Measurements from ENCODE around the gene SIPA1L3.

SIPA1L3 gene

GRCh38 chr19:37950471-37951175 lies 43.6 kb downstream of the SIPA1L3 start:
- DNase-seq, result no peak

- DNase-seq, result no peak
Measured at GRCh38 chr19:37951816-37952210, 44.8 kb downstream of the SIPA1L3 start.

DNA sequence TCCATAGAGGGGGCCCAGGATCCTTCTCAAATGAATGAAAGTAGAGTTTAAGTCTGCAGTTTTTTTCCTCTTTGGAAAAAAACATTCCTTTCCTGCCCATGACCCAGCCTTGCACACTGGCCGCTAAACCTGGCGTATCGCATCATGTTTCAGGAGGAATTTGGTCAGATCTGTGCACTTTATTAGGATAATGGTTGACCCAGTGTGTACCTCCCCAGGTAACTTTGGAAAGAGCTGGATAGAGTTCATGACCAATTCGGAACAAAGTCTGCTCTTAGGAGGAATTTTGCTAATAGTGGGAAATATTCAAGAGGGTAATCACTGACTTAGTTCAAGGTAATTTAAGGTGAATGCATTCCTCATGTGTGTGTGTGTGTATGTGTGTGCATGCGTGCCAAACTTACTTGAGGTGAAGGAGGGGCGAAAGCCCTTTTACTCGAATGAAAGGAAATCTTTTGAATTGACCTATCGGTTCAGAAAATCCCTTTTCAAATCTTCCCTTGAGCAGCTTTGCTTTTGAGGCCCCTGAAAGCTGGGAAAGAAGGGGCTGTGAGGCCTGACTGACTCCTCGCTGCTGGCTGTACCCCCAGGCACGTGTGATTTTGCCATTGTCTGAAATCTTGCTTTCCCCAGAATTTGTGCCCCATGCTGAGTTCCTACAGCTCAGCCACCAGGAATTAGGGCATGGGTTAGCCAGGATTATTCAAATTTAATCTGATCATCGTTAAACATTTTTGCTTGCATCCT lies 46.3 kb downstream of the SIPA1L3 start:
- DNase-seq, result peak; percentile 50

- DNase-seq, result no peak
Measured at GRCh38 chr19:37953918-37954303, 46.9 kb downstream of the SIPA1L3 start.

GRCh38 chr19:37954421-37954874 lies 47.4 kb downstream of the SIPA1L3 start:
- DNase-seq, result no peak

GRCh38 chr19:37955986-37956385 lies 49.0 kb downstream of the SIPA1L3 start:
- DNase-seq, result no peak

DNA sequence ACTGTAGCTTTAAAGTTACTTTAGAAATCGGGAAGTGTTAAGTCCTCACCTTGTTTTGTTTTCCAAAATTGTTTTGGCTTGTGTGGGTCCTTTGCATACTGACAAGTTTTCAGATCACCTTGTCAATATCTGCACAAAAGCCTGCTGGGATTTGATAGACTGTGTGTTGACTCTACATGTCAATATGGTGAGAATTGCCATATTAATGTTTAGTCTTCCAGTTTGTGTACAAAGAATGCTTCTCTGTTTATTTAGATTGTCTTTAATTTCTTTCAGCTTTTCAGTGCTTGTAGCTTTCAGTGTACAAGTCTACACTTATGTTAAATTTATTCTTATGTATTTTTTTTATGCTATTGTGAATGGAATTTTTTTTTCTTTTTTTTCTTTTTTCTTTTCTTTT lies 50.2 kb downstream of the SIPA1L3 start:
- no peak for DNase-seq

DNA sequence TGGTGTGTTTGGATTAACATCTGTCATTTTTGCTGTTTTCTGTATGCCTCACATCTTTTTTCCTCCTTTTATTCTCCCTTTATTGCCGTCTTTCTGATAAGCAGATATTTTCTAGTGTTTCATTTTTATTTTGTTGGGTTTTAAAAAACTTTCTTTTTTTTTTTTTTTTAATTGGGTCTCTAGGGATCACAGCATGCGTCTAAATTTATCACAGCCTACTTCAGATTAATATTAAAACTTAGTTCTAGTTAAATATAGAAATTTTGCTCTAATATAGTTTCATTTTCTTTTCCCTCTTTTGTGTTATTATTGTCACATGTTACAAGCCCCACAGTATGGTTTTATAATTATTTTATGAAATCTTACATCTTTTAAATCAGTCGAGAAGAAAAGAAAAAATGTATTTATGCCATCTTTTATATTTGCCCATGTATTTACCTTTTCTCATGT lies 52.7 kb downstream of the SIPA1L3 start:
- DNase-seq, result no peak

GRCh38 chr19:37961198-37961597 lies 54.2 kb downstream of the SIPA1L3 start:
- DNase-seq, result no peak

DNA sequence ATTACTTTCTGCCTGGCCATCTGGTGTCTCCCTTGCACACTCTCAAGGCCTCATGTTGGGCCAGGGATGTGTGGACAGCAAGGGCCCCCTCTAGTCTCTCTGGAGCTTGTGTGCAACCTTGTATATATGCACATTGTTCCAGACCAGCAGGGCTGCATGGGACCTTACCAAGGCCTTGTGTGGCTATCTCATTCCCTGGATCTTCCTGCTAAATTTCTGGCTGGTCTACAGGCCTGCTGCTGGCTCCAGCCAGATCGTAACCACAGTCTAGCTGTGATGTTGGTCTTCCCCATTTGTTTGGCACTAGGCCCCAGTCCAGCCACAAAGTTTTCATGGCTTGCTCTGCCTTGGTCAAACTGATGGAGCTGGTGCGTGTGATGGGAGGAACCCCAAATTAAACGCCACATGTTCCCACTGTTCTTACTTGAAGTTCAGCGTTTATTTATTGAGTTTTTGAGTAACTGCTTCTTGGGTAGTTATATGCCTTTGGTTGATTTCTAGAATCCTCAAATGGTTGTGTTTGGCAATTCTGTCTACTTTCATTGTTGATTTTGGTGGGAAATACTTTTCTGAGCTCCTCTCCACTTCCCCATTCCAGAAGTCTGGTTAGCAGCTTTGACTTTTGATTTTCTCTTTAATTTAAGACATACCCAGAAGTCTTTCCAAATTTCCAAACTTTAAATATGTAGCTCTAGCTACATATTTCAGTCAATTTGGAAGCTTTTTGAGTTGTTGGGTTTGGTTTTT lies 56.4 kb downstream of the SIPA1L3 start:
- peak; percentile 52 for DNase-seq

GRCh38 chr19:37964109-37964508 lies 57.1 kb downstream of the SIPA1L3 start:
- no peak for DNase-seq

DNA sequence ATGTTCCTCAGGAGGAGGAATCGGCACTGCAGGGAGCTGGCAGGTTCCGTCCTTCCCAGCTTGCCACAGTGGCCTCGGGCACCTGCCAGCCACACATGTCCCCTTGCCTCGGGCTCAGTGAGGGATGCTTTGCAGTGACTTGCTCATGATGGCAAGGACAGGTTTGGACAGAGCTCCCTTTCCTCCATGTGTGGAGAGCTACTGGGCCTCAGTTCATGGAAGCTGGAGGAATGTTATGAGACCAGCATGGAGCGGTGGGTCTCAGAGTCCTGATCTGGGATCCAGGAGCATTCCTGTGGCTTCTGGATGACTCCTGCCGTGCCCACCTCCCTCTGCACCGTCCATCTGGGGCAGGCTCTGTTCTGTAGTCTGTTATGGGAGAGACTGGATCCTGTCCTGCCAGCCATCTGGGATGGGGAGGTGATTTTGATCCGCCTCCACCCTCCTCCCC lies 59.2 kb downstream of the SIPA1L3 start:
- DNase-seq, result peak; percentile 52

DNA sequence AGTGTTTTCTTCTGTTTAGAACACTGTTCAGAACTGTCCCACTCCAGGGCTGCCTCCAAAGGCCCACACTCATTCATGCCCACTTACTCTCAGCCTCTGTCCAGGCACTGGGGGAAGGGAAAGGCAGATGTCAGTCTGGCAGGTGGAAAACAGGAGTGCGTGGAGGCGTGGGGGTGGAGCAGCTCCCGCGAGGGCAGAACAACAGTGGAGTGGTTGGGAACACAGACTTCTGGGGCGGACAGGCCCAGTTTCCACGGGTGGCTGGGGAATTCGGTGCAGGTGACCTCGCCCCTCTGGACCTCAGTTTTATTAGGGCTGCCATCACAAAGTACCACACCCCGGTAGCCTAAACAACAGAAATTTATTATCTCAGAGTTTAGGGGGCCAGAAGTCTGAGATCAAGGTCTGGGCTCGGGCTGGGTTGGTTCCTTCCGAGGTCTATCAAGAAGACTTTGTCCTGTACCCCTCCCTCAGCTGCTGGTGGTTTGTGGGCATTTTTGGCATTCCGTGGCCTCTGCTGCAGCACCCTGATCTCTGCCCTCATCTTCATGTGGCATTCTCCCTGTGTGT lies 59.7 kb downstream of the SIPA1L3 start:
- peak; percentile 55 for DNase-seq

DNA sequence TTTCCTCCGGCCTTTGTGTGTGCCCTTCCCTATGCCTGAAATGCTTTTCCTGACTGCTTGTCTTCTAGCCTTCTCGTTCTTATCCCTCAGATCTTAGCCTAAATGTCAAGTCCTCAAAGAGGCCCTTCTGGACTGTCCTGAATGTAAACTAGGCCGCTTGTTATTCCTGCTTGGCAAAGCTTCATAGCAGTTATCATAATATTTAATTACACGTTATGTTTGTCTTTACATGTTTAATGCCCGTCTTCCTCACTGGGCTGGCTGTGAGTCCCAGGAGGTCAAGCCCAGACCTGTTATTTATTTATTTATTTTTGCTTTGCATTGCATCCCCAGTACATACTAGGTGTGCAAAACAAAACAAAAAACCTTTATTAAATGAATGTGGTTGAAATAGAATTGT lies 62.7 kb downstream of the SIPA1L3 start:
- DNase-seq, result no peak

GRCh38 chr19:37970699-37971098 lies 63.7 kb downstream of the SIPA1L3 start:
- no peak for DNase-seq

GRCh38 chr19:37972803-37973202 lies 65.8 kb downstream of the SIPA1L3 start:
- DNase-seq, result no peak

DNA sequence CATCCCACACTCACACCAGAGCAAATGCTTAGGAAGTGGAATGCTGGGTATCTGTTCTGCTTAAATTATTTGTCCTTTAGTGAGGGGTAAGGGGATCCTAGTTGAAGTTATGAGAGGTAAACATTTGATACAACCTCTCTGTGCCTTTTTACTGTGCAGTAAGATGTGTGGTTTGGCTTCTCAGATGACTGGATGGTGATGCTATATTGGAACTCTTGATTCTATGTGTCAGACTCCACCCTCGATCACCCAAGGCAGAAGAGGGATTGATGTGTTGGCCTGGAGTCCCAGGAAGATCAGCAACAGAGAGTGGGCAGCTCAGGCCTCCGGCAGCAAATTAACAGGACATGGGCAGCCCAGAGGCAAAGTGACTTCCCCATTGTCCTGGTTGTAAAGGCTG lies 66.7 kb downstream of the SIPA1L3 start:
- DNase-seq, result no peak

- no peak for DNase-seq
Measured at GRCh38 chr19:37975071-37975470, 68.1 kb downstream of the SIPA1L3 start.

- DNase-seq, result no peak
Measured at GRCh38 chr19:37975596-37976515, 68.8 kb downstream of the SIPA1L3 start.

DNA sequence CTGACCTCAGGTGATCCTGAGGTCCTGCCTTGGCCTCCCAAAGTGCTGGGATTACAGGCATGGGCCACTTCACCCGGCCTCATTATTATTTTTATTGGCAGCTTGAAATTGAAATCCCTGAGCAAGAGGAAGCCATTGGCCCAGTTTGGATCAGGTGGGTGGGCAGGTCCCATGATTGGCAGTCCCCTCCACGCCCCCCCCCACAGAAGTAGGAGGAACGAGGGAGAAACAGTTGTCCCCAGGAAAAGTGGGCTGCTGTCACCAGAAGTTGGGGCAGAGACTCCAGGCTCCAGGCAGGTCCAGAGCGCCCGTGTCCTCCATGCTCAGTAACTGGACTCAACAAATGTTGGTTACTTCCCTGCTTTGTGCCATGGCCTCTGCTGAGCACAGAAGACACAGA lies 70.4 kb downstream of the SIPA1L3 start:
- no peak for DNase-seq

GRCh38 chr19:37977992-37978391 lies 71.0 kb downstream of the SIPA1L3 start:
- DNase-seq, result peak; percentile 90

DNA sequence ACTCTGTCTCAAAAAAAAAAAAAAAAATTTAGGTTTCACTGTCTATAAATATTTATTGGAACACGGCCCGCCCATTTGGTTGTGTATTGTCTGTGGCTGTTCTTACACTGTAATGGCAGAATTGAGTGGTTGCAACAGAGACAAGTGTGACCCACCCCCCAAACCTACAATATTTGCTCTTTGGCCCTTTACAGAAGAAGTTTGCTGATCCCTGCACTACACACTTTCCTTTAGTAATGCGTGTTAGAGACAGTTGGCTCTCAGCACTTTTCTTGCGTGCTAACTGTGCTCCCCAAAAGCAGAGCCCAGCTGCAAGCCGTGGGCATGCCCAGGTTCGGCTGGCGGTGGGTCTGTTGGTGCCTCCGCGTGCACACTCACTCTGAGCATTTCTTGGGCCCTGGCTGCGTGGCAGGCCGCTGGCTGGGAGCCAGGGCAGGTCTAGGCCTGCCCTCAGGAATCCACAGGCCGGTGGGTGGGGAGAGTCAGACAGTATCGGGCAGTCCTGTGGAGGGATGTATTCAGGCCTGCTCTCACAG lies 72.6 kb downstream of the SIPA1L3 start:
- no peak for DNase-seq

Data from fibroblast of skin of right biceps (primary cell).